WTC11 (cell line): ENCODE measurements around the gene SALL1. TPM values are rescaled to one million over a fixed set of nuclear protein-coding genes. Genes with fewer than 3 reads are reported as not detected.
A peak's percentile ranks its signal among the peaks of the same experiment; 100 is the strongest.

Experiments used
- ATAC-seq: fragments of 200-7000 bp; cut with Tn5 transposase; 2 replicates; pipeline ENCODE4 v1.10.0; 2021; ENCODE audit warnings: mild to moderate bottlenecking, moderate library complexity
- CTCF ChIA-PET: fragments of 300-600 bp; sonication (Branson Sonifier 250); formaldehyde crosslinking; loops from one replicate; lab custom pipeline; 2021; ENCODE audit warnings: antibody characterized with exemption; lab: Charles Lee
- POLR2A ChIA-PET: fragments of 350-600 bp; sonication (Branson Sonifier 250); formaldehyde crosslinking; loops from one replicate; lab custom pipeline; 2021; ENCODE audit warnings: antibody characterized with exemption; lab: Charles Lee
- DNase-seq: peaks from one replicate; pipeline ENCODE4 v3.0.0; 2021; ENCODE audit warnings: low spot score
- H3K27ac Mint-ChIP-seq: 2 replicates; pipeline ENCODE4 v1.8.0; 2021; ENCODE audit warnings: mixed read lengths
- H3K27me3 Mint-ChIP-seq: 2 replicates; pipeline ENCODE4 v1.8.0; 2021; ENCODE audit warnings: low read depth, mild to moderate bottlenecking, moderate library complexity, mixed read lengths
- H3K36me3 Mint-ChIP-seq: 2 replicates; pipeline ENCODE4 v1.8.0; 2021; ENCODE audit warnings: mixed read lengths
- H3K4me1 Mint-ChIP-seq: 2 replicates; pipeline ENCODE4 v1.8.0; 2022; ENCODE audit warnings: mixed read lengths
- H3K4me3 Mint-ChIP-seq: 2 replicates; pipeline ENCODE4 v1.8.0; 2021; ENCODE audit warnings: mild to moderate bottlenecking, moderate library complexity, mixed read lengths
- H3K9me3 Mint-ChIP-seq: 2 replicates; pipeline ENCODE4 v1.8.0; 2021; ENCODE audit warnings: mixed read lengths
- ATF1 ChIP-seq: sonication (generic); formaldehyde crosslinking; IDR thresholded peaks from 2 replicates; pipeline ENCODE4 v1.8.1; 2023; ENCODE audit warnings: mild to moderate bottlenecking, moderate library complexity, missing genetic modification reagents
- ELF4 ChIP-seq: sonication (generic); formaldehyde crosslinking; IDR thresholded peaks from 2 replicates; pipeline ENCODE4 v1.8.1; 2022; ENCODE audit warnings: low read depth, mild to moderate bottlenecking, moderate library complexity, missing genetic modification reagents
- FOXP1 ChIP-seq: sonication (generic); formaldehyde crosslinking; IDR thresholded peaks from 2 replicates; pipeline ENCODE4 v1.8.0; 2022; ENCODE audit warnings: missing genetic modification reagents, mild to moderate bottlenecking, moderate library complexity, borderline replicate concordance
- GTF2I ChIP-seq: fragments of 250-450 bp; sonication (Bioruptor Pico); conservative IDR thresholded peaks from 2 replicates; pipeline ENCODE4 v1.4.0; 2021; ENCODE audit warnings: mild to moderate bottlenecking
- HMGA2 ChIP-seq: fragments of 250-450 bp; sonication (Bioruptor Pico); IDR thresholded peaks from 2 replicates; pipeline ENCODE4 v1.4.0; 2021; ENCODE audit warnings: mild to moderate bottlenecking, moderate library complexity
- KAT7 ChIP-seq: sonication (generic); formaldehyde crosslinking; IDR thresholded peaks from 2 replicates; pipeline ENCODE4 v1.8.1; 2023; ENCODE audit warnings: missing genetic modification reagents, mild to moderate bottlenecking, borderline replicate concordance
- NR2C2 ChIP-seq: sonication (generic); formaldehyde crosslinking; IDR thresholded peaks from 2 replicates; pipeline ENCODE4 v1.8.0; 2022; ENCODE audit warnings: mild to moderate bottlenecking, missing genetic modification reagents
- TEAD4 ChIP-seq: sonication (generic); formaldehyde crosslinking; IDR thresholded peaks from 2 replicates; pipeline ENCODE4 v1.8.0; 2022; ENCODE audit warnings: mild to moderate bottlenecking, missing genetic modification reagents
- ZNF317 ChIP-seq: sonication (generic); formaldehyde crosslinking; IDR thresholded peaks from 2 replicates; pipeline ENCODE4 v1.8.1; 2023; ENCODE audit warnings: low read depth, mild to moderate bottlenecking, moderate library complexity, missing genetic modification reagents, borderline replicate concordance
- ZNF416 ChIP-seq: fragments of 250-450 bp; sonication (Bioruptor Pico); IDR thresholded peaks from 2 replicates; pipeline ENCODE4 v1.9.0; 2021; ENCODE audit warnings: mild to moderate bottlenecking, inconsistent platforms
- total RNA-seq: library from RNA; stranded (reverse); gene quantifications from 3 replicates; pipeline ENCODE4 v1.2.3, GENCODE V29; 2021
- TF ChIP-seq, protein P1 (sequence below): fragments of 250-450 bp; sonication (Bioruptor Pico); IDR thresholded peaks from 2 replicates; pipeline ENCODE4 v1.8.0; 2021; ENCODE audit warnings: mild to moderate bottlenecking
- TF ChIP-seq, protein P2 (sequence below): sonication (generic); formaldehyde crosslinking; IDR thresholded peaks from 2 replicates; pipeline ENCODE4 v1.8.0; 2023; ENCODE audit warnings: mild to moderate bottlenecking, missing genetic modification reagents
- TF ChIP-seq, protein P3 (sequence below): sonication (generic); formaldehyde crosslinking; conservative IDR thresholded peaks from 2 replicates; pipeline ENCODE4 v1.8.1; 2023; ENCODE audit warnings: mild to moderate bottlenecking, low read depth, missing genetic modification reagents, moderate library complexity
- TF ChIP-seq, protein P4 (sequence below): sonication (generic); formaldehyde crosslinking; IDR thresholded peaks from 2 replicates; pipeline ENCODE4 v1.8.1; 2023; ENCODE audit warnings: mild to moderate bottlenecking, missing genetic modification reagents, borderline replicate concordance
- TF ChIP-seq, protein P5 (sequence below): fragments of 250-450 bp; sonication (Bioruptor Pico); IDR thresholded peaks from 2 replicates; pipeline ENCODE4 v1.9.0; 2021; ENCODE audit warnings: mild to moderate bottlenecking

The SALL1 gene
- total RNA-seq, 1 experiment from 2014 or later: 63.9 TPM

DNA sequence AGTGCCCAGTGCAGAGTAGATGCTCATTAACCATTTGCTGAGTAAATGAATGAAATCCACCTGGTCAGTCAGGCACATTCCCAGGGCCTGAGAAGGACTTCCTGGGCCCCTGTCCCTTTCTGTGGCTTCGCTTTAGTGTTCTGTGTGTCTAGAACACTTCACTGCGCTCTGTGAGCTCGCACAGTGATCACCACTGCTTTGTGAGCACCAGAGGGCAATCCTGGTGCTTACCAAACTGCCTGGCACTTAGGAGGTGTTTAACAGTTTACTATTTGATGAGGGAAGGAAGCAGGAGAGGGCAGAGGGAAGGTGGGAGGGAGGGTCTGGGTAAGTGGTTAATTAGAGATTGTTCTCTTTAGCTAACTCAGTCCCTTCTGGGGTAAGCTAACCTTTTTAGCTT lies 26.2 kb downstream of the SALL1 start:
- H3K27me3 Mint-ChIP-seq: no peaks in the 10 kb centered on the region; the same call in 1 of the 2 replicates
- DNase-seq: no peak

More for the DNA sequence above, 26.2 kb downstream of the SALL1 start:
- CTCF ChIA-PET: interaction anchor here (1.7 kb wide), 1 partner anchor 9 kb away, joined by 3 read pairs; no protein-coding TSS in a partner anchor
- peaks cover 52% of the 10 kb centered on the region for H3K4me1 Mint-ChIP-seq
- H3K27ac Mint-ChIP-seq: peak overlapping the region; percentile 88; the same call in 1 of the 2 replicates
- no peaks in the 10 kb centered on the region for H3K9me3 Mint-ChIP-seq
- H3K36me3 Mint-ChIP-seq: no peaks in the 10 kb centered on the region
- POLR2A ChIA-PET: interaction anchor here (0.6 kb wide), 2 partner anchors 10 to 16 kb away, joined by 3 to 4 read pairs; no protein-coding TSS in a partner anchor
- H3K4me3 Mint-ChIP-seq: no peak overlapping the region
- ATAC-seq: peak; percentile 24; the same call in 1 of the 2 replicates
- TF ChIP-seq HMGA2 (CRISPR knock-in tag) (no peak), KAT7 (CRISPR knock-in tag) (no peak), ZNF416 (no peak), ZNF317 (CRISPR knock-in tag) (no peak), NR2C2 (CRISPR knock-in tag) (no peak), GTF2I (CRISPR knock-in tag) (no peak), FOXP1 (CRISPR knock-in tag) (no peak), ELF4 (CRISPR knock-in tag) (no peak), TEAD4 (CRISPR knock-in tag) (no peak), ATF1 (CRISPR knock-in tag) (no peak)
- TF ChIP-seq, protein P1, sequence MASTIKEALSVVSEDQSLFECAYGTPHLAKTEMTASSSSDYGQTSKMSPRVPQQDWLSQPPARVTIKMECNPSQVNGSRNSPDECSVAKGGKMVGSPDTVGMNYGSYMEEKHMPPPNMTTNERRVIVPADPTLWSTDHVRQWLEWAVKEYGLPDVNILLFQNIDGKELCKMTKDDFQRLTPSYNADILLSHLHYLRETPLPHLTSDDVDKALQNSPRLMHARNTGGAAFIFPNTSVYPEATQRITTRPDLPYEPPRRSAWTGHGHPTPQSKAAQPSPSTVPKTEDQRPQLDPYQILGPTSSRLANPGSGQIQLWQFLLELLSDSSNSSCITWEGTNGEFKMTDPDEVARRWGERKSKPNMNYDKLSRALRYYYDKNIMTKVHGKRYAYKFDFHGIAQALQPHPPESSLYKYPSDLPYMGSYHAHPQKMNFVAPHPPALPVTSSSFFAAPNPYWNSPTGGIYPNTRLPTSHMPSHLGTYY (CRISPR knock-in tag): no peak
- TF ChIP-seq, protein P2, sequence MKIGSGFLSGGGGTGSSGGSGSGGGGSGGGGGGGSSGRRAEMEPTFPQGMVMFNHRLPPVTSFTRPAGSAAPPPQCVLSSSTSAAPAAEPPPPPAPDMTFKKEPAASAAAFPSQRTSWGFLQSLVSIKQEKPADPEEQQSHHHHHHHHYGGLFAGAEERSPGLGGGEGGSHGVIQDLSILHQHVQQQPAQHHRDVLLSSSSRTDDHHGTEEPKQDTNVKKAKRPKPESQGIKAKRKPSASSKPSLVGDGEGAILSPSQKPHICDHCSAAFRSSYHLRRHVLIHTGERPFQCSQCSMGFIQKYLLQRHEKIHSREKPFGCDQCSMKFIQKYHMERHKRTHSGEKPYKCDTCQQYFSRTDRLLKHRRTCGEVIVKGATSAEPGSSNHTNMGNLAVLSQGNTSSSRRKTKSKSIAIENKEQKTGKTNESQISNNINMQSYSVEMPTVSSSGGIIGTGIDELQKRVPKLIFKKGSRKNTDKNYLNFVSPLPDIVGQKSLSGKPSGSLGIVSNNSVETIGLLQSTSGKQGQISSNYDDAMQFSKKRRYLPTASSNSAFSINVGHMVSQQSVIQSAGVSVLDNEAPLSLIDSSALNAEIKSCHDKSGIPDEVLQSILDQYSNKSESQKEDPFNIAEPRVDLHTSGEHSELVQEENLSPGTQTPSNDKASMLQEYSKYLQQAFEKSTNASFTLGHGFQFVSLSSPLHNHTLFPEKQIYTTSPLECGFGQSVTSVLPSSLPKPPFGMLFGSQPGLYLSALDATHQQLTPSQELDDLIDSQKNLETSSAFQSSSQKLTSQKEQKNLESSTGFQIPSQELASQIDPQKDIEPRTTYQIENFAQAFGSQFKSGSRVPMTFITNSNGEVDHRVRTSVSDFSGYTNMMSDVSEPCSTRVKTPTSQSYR: no peak
- TF ChIP-seq, protein P3, sequence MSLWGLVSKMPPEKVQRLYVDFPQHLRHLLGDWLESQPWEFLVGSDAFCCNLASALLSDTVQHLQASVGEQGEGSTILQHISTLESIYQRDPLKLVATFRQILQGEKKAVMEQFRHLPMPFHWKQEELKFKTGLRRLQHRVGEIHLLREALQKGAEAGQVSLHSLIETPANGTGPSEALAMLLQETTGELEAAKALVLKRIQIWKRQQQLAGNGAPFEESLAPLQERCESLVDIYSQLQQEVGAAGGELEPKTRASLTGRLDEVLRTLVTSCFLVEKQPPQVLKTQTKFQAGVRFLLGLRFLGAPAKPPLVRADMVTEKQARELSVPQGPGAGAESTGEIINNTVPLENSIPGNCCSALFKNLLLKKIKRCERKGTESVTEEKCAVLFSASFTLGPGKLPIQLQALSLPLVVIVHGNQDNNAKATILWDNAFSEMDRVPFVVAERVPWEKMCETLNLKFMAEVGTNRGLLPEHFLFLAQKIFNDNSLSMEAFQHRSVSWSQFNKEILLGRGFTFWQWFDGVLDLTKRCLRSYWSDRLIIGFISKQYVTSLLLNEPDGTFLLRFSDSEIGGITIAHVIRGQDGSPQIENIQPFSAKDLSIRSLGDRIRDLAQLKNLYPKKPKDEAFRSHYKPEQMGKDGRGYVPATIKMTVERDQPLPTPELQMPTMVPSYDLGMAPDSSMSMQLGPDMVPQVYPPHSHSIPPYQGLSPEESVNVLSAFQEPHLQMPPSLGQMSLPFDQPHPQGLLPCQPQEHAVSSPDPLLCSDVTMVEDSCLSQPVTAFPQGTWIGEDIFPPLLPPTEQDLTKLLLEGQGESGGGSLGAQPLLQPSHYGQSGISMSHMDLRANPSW (CRISPR knock-in tag): no peak
- TF ChIP-seq, protein P4, sequence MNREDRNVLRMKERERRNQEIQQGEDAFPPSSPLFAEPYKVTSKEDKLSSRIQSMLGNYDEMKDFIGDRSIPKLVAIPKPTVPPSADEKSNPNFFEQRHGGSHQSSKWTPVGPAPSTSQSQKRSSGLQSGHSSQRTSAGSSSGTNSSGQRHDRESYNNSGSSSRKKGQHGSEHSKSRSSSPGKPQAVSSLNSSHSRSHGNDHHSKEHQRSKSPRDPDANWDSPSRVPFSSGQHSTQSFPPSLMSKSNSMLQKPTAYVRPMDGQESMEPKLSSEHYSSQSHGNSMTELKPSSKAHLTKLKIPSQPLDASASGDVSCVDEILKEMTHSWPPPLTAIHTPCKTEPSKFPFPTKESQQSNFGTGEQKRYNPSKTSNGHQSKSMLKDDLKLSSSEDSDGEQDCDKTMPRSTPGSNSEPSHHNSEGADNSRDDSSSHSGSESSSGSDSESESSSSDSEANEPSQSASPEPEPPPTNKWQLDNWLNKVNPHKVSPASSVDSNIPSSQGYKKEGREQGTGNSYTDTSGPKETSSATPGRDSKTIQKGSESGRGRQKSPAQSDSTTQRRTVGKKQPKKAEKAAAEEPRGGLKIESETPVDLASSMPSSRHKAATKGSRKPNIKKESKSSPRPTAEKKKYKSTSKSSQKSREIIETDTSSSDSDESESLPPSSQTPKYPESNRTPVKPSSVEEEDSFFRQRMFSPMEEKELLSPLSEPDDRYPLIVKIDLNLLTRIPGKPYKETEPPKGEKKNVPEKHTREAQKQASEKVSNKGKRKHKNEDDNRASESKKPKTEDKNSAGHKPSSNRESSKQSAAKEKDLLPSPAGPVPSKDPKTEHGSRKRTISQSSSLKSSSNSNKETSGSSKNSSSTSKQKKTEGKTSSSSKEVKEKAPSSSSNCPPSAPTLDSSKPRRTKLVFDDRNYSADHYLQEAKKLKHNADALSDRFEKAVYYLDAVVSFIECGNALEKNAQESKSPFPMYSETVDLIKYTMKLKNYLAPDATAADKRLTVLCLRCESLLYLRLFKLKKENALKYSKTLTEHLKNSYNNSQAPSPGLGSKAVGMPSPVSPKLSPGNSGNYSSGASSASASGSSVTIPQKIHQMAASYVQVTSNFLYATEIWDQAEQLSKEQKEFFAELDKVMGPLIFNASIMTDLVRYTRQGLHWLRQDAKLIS (CRISPR knock-in tag): no peak
- TF ChIP-seq, protein P5, sequence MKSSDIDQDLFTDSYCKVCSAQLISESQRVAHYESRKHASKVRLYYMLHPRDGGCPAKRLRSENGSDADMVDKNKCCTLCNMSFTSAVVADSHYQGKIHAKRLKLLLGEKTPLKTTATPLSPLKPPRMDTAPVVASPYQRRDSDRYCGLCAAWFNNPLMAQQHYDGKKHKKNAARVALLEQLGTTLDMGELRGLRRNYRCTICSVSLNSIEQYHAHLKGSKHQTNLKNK: no peak
